Measurements from ENCODE around the gene CD300C.
"Not testable (repeated sequence)": the region's sequence is repeated elsewhere in the genome, so short reads cannot be mapped to it uniquely, and the experiment has no call there.

The CD300C gene

DNA sequence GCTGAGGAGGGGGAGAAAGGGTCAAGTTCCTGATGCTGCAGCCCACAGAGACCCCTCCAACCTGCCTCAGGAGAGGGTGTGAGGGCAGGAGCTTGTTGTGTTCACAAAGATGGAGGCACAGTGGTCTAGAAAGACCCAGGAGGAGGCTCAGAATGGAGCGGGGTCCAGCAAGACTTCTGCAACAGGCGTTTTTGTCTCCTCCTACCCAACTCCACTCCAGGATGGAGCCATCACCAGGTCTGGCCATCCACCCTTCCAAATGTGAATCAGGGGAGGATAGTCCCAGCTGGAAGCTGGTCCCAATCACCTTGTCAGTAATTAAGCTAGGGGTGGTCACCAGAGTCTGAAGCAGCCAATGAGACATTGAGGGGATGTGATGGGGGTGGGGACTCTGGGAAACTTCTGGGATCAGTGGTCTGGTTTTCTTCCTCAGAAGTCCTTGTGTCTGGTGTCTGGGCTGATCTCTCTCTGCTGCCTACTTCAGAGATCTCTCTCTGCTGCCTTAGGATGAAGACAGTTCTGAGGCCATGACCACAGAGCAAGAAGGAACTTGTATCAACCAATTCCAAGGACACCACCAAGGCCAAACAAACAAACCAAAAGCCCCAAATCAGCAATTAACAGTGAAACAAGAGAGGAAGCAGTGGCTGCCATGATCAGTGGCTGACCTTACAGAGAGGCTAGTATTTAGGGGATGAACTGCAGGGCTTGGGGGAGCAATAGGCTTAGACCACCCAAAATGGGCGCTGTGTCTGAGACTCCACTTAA is 29.2 kb downstream of the CD300C start:
- no peak for DNase-seq
- intact Hi-C loops (cut with DNase I): no loop called here

DNA sequence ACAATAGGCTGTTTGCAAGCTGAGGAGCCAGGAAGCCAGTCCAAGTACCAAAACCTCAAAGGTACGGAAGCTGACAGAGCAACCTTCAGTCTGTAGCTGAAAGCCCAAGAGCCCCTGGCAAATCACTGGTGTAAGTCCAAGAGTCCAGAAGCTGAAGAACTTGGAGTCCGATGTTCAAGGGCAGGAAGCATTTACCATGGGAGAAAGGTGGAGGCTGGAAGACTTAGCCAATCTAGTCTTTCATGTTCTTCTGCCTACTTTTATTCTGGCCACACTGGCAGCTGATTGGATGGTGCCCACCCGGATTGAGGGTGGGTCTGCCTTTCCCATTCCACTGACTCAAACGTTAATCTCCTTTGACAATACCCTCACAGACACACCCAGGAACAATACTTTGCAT is 30.0 kb downstream of the CD300C start:
- intact Hi-C loops (cut with DNase I): no loop called here
- no peak for DNase-seq

DNA sequence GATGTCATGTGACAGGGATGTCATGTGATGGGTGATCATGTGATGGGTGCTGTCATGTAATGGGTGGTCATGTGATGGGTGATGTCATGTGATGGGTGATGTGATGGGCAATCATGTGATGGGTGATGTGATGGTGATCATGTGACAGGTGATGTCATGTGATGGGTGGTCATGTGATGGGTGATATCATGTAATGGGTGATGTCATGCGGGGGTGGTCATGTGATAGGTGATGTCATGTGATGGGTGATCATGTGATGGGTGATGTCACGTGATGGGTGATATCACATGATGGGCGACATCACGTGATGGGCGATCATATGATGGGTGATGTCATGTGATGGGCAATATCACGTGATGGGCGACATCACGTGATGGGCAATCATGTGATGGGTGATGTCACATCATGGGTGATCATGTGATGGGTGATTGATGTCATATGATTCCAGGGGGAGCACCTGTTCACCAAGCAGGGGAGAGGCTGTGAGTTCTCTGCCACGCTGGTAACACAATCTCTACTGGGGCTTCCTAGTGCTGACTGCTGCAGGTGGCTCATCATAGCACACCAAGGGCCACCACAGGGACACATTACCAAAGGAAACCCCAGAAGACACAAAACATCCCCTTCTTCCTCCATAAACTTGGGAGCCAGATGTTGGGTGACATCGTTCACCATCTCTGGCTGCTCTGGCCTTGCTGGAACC is 31.1 kb downstream of the CD300C start:
- no peak for DNase-seq
- intact Hi-C loops (cut with DNase I): no loop called here

DNA sequence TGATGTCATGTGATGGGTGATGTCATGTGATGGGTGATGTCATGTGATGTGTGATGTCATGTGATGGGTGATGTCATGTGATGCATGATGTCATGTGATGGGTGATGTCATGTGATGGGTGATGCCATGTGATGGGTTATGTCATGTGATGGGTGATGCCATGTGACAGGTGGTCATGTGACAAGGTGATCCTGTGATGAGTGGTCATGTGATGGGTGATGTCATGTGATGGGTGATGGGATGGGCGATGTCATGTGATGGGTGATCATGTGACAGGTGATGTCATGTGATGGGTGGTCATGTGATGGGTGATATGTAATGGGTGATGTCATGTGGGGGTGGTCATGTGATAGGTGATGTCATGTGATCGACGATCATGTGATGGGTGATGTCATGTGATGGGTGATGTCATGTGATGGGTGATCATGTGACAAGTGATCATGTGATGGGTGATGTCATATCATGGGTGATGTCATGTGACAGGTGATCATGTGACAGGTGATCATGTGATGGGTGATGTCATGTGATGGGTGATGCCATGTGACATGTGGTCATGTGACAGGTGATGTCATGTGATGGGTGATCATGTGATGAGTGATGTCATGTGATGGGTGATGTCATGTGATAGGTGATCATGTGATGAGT is 31.8 kb downstream of the CD300C start:
- no peak for DNase-seq
- intact Hi-C loops (cut with DNase I): no loop called here

DNA sequence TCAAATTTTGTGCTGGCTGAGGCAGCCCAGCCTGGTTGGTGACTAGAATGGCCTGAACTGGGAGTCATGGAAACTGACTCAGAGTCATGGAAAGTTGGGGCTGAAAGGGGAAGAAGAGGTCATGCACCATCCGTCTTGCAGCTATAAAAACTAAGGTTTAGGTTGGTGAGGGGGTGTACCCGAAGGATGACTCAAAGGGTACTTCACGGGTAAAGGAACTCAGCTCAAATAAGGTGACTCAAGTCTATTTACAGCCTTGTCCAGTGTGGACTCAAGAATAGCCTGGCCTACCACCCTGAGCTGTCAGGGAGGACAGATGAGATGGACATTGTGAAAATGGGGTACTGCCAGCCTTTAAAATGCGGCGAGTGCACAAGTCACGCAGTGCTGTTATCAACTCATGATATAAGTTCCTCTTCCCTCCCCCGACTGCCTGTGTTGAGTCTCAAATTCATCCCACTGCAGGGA is 33.3 kb downstream of the CD300C start:
- no peak for DNase-seq
- intact Hi-C loops (cut with DNase I): no loop called here

DNA sequence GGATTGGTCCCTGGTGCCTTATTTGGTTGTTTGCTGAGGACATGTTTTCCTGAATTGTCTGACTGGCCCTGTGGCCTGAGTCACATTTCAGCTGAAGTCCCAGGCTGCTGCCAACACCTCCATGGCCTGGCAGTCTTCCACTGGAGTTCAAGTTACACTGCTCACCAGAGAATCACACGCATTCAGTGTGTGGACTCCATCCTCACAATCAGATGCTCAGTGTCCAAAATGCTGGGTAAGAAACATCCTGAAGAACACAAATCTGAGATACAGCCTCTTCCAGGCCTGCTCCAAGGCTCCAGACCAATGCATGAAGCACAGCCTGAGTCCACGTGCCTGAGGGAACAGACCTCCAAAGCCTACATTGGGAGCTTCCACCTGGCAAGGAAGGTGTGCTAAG is 33.9 kb downstream of the CD300C start:
- DNase-seq: no peak
- intact Hi-C loops (cut with DNase I): no loop called here

DNA sequence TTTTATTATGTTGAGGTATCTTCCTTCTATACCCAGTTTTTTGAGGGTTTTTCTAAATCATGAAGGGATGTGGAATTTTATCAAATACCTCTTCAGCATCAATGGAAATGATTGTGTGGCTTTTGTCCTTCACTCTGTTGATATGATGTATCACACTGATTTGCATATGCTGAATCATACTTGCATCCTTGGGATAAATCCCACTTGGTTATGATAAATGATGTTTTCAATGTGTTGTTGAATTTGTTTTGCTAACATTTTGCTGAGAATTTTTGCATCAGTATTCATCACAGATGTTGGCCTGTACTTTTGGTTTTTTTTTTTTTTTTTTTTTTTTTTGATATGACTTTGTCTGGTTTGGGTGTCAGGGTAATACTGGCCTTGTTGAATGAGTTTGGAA is 37.8 kb downstream of the CD300C start:
- no peak for DNase-seq
- intact Hi-C loops (cut with DNase I): no loop called here

DNA sequence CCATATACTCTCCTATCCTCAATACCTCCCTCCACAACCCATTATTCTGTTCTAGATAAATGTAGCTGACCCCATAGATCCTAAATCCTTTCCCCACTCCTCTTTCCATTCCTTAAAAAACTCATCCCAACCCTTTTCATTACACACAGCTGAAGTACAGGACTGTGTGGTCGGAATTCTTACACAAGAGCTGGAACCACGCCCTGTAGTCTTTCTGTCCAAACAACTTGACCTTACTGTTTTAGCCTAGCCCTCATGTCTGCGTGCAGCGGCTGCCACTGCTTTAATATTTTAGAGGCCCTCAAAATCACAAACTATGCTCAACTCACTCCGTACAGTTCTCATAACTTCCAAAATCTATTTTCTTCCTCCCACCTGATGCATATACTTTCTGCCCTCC is 42.0 kb downstream of the CD300C start:
- intact Hi-C loops (cut with DNase I); DNase-seq: not testable (repeated sequence)

DNA sequence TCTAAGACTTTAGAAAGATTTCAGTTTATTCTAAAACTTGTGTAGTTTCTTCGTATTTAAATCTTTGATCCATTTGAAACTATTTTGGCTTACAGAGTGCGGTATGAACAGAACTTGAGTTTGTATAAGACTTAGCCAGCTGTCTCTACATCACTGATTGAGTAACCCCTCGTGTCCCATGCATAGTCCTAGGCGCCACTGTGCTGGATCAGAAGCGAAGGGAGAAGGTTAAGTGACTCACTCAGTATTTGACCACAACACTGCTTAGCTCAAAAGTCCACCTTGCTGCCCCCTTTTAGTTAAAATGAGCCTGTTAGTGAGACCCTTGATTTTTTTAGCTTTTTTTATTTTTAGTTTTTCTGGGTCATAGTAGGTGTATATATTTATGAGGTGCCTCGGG is 43.1 kb downstream of the CD300C start:
- intact Hi-C loops (cut with DNase I): no loop called here
- DNase-seq: peak in 1 of 10 donors; percentile 27

DNA sequence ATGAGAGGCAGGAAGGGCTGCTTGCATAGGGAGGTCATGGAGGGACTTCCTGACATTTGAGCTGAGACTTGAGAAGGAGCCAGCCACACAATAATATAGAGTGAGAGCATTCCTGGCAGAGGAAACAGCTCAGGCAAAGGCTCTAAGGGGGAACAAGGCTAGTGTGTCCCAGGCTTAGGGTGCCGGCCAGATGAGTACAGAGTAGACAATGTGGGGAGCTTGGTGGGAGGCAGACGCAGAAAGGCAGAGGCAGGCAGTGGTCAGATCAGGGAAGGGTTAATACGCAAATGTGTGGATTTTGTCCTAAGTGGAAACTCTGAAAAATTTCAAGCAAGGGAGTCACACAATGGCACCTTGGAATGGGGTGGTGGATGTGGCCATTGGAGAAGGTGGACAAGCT is 45.9 kb downstream of the CD300C start:
- intact Hi-C loops (cut with DNase I): loop anchor here (10.0 kb wide), 1 partner anchor 195 kb away; no protein-coding TSS in a partner anchor
- peak in 1 of 10 donors; percentile 43 for DNase-seq

DNA sequence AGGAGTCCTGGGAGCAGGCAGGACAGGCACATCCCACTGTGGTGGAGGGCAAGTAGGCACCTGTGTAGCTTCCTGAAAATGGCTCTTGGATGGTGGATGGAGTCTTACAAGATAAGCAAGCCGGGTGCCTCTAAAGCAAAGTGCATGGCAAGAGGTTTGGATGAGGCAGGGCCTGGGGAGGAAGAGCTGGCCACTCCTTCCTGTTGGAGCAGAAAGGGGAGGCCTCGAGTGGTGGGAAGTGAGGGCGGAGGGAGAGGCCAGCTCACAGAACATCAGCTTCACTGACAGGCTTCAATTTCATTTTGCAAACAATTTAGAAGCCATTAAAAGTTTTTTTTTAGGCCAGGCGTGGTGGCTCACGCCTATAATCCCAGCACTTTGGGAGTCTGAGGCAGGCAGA is 48.4 kb downstream of the CD300C start:
- intact Hi-C loops (cut with DNase I): loop anchor here (10.0 kb wide), 1 partner anchor 193 kb away; no protein-coding TSS in a partner anchor
- peak in 1 of 10 donors; percentile 28 for DNase-seq

DNA sequence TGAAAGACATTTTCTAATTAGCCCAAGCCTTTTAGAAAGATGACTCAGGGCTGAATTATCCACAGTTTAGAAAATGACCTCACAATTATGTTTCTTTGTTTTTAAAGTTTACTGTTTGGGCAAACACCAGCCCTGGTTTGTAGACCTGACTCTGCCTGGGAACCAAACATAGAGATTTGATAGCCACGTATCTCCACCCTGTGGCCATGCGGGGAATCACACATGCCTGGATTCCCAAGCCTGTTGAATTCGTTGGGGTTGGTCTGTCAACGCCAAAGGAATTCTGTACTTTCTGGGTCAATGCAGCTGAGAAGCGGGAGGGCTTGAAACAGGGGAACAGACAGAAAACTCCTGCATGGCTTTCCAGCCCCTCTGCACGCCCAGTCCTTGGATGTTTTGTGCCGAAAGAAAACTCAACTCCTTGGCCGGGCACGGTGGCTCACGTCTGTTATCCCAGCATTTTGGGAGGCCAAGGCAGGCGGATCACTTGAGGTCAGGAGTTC is 52.5 kb downstream of the CD300C start:
- intact Hi-C loops (cut with DNase I): loop anchor here (10.0 kb wide), 1 partner anchor 189 kb away; no protein-coding TSS in a partner anchor
- DNase-seq: peak; percentile 50 to 94 (median 76)

DNA sequence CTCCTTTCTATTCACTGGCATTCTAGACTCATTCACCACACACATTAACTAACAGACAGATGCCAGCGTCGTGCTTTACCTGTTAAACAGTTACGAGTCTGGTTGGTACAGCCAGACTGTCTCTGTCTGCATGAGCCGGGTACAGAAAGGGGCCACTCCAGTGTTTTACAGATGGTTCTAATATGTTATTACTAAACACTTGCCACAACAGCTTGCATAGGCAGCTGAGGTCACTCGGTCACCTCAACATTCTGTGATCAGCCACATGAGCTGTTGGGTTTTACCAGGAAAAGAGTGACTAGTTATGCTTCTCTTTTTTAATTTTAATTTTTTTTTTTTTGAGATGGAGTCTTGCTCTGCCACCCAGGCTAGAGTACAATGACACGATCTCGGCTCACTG is 54.3 kb downstream of the CD300C start:
- intact Hi-C loops (cut with DNase I): loop anchor here (10.0 kb wide), 1 partner anchor 187 kb away; no protein-coding TSS in a partner anchor
- peak in 1 of 10 donors; percentile 24 for DNase-seq

Data from posterior cingulate gyrus (tissue), 11 donors.